ENCODE data around the gene FAU.

Gene FAU

DNA sequence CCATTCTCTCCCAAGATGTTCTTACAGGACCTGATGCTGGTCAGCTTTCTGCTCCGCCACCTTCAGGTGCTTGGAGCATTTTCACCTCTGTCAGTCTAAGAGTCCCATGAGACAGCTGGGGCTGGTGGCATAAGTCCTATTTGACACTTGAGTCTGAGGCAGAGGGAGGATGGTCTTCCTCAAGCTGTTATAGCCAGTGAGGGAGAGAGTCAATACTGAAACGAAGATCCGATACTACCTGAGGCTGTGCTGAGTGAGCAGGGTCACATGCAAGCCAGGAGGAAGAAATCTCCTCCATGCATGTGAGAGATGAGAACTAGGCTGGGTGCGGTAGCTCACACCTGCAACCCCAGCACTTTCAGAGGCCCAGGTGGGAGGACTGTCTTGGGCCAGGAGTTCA lies 32.3 kb downstream of the FAU start:
- TF ChIP-seq, protein P1, sequence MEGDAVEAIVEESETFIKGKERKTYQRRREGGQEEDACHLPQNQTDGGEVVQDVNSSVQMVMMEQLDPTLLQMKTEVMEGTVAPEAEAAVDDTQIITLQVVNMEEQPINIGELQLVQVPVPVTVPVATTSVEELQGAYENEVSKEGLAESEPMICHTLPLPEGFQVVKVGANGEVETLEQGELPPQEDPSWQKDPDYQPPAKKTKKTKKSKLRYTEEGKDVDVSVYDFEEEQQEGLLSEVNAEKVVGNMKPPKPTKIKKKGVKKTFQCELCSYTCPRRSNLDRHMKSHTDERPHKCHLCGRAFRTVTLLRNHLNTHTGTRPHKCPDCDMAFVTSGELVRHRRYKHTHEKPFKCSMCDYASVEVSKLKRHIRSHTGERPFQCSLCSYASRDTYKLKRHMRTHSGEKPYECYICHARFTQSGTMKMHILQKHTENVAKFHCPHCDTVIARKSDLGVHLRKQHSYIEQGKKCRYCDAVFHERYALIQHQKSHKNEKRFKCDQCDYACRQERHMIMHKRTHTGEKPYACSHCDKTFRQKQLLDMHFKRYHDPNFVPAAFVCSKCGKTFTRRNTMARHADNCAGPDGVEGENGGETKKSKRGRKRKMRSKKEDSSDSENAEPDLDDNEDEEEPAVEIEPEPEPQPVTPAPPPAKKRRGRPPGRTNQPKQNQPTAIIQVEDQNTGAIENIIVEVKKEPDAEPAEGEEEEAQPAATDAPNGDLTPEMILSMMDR (IDR thresholded peaks at IDR 0.05; ENCODE audit: insufficient read depth, low read depth, low read length, missing control alignments), result no peak
- no peak overlapping the region for H3K4me3 ChIP-seq (ENCODE audit: low read depth, low read length)
- DNase-seq (ENCODE audit: low read depth), result no peak

GRCh38 chr11:65087827-65088226 lies 34.1 kb downstream of the FAU start:
- no peak for DNase-seq (ENCODE audit: low read depth)
- no peak overlapping the region for H3K4me3 ChIP-seq (ENCODE audit: low read depth, low read length)
- TF ChIP-seq, protein P1 (IDR thresholded peaks at IDR 0.05; ENCODE audit: insufficient read depth, low read depth, low read length, missing control alignments), result no peak

DNA sequence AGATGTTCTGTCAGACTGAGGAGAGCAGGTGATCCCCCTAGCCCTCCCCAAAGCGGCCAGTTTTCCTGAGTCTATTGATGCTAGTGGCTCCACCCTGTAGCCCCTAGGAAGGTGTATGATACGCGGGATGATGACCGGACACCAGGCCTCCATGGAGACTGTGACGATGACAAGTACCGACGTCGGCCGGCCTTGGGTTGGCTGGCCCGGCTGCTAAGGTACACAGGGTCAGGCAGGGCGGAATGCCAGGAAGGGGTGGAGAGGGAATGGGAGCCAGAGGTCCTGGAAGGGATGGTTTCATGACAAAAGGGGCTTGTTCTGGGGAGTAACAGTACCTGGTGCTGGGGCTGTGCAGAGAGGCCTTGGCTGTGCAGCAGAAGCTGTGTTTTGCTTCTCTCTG lies 34.7 kb downstream of the FAU start:
- no peak for DNase-seq (ENCODE audit: low read depth)
- TF ChIP-seq, protein P1 (IDR thresholded peaks at IDR 0.05; ENCODE audit: insufficient read depth, low read depth, low read length, missing control alignments), result no peak

DNA sequence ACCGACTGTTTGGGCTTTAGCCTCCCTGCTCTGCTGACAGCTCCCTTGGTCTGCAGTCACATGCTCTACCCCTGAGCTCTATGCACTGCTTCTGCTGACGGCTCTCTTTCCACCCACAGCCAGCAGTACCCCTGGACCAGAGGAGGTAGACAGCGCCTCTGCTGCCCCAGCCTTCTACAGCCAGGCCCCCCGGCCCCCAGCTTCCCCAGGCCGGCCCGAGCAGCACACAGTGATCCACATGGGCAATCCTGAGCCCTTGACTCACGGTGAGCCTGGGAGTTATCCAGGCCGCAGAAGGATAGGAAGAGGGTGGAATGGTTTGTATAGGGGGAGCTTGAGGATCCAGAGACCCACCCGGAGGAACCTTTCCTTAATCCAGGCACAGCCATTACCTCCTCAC lies 35.1 kb downstream of the FAU start:
- TF ChIP-seq, protein P1 (IDR thresholded peaks at IDR 0.05; ENCODE audit: insufficient read depth, low read depth, low read length, missing control alignments), result no peak
- DNase-seq (ENCODE audit: low read depth), result no peak
- H3K4me3 ChIP-seq (ENCODE audit: low read depth, low read length), result no peak overlapping the region

More for the DNA sequence above, 34.7 kb downstream of the FAU start:
- H3K4me3 ChIP-seq (ENCODE audit: low read depth, low read length), result no peak overlapping the region

- TF ChIP-seq, protein P1 (IDR thresholded peaks at IDR 0.05; ENCODE audit: insufficient read depth, low read depth, low read length, missing control alignments), result no peak
- DNase-seq (ENCODE audit: low read depth), result no peak
- H3K4me3 ChIP-seq (ENCODE audit: low read depth, low read length), result no peak overlapping the region
These were observed 36.5 kb downstream of the FAU start for GRCh38 chr11:65085446-65085845.

GRCh38 chr11:65084598-65085375 lies 37.1 kb downstream of the FAU start:
- H3K4me3 ChIP-seq (ENCODE audit: low read depth, low read length), result peak overlapping the region; percentile 83
- DNase-seq (ENCODE audit: low read depth), result no peak
- TF ChIP-seq, protein P1 (IDR thresholded peaks at IDR 0.05; ENCODE audit: insufficient read depth, low read depth, low read length, missing control alignments), result no peak
